ENCODE data around the gene SLC35A5.
A peak's percentile ranks its signal among the peaks of the same experiment; 100 is the strongest.

Gene SLC35A5

DNA sequence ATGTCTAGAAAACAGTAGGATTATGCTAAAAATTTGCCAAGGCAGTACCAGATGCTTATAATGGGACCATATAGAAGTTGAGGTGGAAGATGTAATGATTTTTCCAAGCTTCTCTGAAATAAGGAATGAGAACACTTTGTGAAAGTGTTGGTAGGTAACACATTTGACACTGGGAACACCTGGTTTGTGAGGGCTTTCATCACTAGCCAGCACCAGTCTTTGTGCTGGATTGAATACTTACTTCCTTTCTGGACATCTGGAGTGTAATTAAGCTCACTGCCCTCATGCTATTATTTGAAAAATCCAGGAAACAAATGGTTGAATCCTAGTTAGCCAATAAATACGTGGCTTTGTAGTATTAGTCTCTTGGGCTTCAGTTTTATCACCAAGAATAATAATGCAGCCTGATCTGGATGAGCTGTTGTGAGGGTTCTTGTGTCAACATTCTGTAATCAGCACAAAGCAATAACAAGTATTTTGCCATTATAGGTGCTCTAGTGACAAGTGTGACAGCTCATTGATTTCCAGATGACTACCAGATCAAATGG, 66.1 kb downstream of the SLC35A5 start:
- peak in 1 of 2 experiments; percentile 28 for DNase-seq

DNA sequence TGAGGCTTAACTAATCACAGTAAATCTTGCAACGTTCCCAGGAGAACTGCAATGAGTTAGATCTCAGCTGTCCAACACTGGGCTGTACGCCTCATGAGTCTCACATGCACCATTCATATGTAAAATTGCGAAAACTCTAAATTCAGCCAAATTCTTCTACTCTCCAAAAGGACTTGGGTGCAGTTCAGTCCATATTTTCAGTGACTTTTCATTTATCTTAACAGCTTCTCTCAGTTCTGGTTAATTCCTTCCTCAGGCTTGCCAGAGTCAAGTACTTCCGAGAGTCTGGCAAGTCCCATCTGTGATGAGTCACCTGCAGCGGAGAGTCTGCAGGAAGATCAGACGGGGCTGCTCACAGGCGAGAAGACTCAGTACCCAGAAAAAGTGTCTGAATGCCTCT, 67.6 kb downstream of the SLC35A5 start:
- DNase-seq, result peak; percentile 23 to 82

DNA sequence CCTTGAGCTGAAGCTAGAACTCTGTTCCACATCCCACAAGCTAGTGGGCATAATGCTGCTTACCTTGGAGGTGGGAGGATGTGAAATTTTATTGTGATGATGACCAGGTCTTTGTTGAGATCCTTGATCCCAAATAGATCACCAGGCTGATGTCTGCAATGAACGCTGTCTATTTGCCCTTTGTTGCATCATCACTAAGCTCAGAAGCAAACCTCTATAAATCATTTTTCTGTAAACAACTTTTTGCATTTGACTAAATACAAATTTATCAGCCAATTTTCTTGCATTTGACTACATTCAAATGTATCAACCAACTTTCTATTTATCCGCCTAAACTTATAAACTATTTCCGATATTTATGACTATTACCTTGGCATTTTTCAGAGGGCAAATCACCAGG, 69.4 kb downstream of the SLC35A5 start:
- no peak for DNase-seq

DNA sequence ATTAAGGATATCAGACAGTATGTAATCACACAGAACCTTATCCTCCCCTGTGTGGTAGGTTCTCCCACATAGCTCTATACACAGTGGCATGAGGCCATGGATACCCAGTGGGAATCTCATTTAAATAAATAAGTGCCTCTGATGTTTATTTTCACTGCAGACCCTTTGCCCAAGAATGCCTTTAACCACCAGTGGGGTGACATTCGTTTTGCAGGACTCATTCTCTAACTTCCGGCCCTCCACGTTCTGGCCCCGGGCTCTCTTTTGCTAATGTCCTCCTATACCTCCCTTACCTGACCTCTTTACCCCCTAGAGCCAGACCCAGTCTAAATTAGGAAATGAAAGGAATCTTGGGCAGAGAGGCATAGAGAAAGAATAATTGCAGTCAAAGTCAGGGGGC, 70.8 kb downstream of the SLC35A5 start:
- DNase-seq, result no peak

DNA sequence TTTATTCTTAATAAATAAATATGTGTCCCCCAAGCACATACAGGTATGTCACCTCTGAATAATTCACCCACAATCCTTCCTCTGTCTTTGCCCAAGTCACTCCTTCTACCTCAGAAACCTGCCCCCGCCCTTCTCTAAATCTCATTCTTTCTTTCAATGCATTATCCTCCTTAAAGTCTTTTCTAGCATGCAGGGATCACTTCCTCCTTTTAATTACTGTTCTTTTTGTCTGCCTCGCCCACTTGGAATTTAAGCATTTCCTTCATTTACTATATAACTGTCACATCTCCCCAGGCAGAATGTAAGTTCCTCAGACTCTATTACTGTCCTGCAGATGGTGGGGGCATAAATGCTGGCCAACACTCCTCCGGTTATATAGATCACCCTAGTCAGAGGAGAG, 71.3 kb downstream of the SLC35A5 start:
- DNase-seq, result no peak

DNA sequence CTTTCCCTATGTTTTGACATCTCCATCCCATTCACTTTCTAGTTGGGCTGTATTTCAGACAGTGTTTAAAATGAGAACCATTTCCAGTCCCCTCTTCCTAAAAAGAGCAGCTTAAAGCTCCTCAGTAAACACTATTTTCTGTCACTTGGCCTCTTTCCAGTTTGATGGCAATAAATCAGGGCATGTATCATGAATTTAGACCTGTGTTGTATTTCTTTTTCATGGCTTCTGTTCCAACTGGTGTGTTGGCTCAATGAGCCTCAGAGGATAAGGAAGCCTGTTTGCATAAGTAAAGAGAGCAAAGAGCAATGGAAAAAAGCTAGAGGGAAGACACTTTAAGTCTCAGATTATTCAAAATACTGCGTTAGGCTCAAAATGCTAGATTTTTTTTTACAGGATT, 71.9 kb downstream of the SLC35A5 start:
- DNase-seq, result peak; percentile 58 to 90

DNA sequence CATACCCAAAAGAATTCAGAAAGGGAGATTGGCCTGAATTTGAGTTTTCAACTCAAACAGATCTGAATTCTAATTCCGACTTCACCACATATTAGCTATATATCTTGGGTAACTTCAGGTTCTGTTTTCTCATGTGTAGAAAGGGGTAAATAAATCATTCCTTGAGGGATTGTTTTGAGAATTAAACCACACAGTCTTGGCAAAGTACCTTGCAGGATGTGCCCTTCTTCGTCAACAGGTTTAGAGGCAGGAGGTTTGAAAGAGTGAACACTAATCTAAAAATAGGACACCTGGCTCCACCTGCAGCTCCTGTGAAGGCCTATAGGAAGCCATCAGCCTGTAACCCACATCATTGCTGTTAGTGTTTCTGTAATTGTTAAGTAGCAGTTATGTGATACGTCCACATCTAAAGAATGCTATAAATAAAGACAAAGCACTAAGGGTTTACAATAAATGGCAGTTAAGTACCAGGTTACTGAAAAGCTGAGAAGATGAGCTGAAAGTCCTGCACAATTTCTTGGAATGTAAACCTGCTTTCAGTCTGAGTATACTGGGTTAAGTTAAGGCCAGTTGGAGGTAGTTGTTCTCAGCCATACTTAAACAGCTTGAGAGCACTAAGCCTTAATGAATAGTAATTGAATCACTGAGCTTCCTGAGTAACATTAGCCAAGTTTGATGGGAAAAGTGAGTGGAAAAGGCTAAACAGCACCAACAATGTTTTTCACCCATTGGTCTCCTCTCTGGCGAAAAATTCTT, 73.1 kb downstream of the SLC35A5 start:
- DNase-seq, result peak in 1 of 2 experiments; percentile 47

All from NCI-H446 (cell line).